Lower leg skin (tissue), 3 donors: ENCODE data around the gene TMEM63A.

Experiments
- CTCF ChIP-seq, 3 donors: fragments of 450-650 bp; IDR thresholded peaks; one replicate each; pipeline ENCODE4 v1.5.1; 2016; ENCODE audit warnings: antibody characterized with exemption in 3 of 3, mild to moderate bottlenecking in 3 of 3, moderate library complexity in 2 of 3
- POLR2A ChIP-seq, 2 donors: fragments of 450-650 bp; IDR thresholded peaks; one replicate each; pipeline ENCODE4 v1.6.1; 2016 to 2017; ENCODE audit warnings: antibody characterized with exemption in 2 of 2, mild to moderate bottlenecking in 1 of 2, moderate library complexity in 1 of 2

GRCh38 chr1:225896937-225897549 lies 14.9 kb upstream of the TMEM63A start:
- no peak for TF ChIP-seq POLR2A (IDR thresholded peaks at IDR 0.05)
- TF ChIP-seq CTCF (IDR thresholded peaks at IDR 0.05) = no peak
